GOT3 (cell line): ENCODE results near the gene GNA15.

ENCODE experiments used
- DNase-seq: peaks from one replicate; lab custom pipeline; 2025; ENCODE audit warnings: mixed read lengths; lab: John Stamatoyannopoulos, UW

The GNA15 gene

DNA sequence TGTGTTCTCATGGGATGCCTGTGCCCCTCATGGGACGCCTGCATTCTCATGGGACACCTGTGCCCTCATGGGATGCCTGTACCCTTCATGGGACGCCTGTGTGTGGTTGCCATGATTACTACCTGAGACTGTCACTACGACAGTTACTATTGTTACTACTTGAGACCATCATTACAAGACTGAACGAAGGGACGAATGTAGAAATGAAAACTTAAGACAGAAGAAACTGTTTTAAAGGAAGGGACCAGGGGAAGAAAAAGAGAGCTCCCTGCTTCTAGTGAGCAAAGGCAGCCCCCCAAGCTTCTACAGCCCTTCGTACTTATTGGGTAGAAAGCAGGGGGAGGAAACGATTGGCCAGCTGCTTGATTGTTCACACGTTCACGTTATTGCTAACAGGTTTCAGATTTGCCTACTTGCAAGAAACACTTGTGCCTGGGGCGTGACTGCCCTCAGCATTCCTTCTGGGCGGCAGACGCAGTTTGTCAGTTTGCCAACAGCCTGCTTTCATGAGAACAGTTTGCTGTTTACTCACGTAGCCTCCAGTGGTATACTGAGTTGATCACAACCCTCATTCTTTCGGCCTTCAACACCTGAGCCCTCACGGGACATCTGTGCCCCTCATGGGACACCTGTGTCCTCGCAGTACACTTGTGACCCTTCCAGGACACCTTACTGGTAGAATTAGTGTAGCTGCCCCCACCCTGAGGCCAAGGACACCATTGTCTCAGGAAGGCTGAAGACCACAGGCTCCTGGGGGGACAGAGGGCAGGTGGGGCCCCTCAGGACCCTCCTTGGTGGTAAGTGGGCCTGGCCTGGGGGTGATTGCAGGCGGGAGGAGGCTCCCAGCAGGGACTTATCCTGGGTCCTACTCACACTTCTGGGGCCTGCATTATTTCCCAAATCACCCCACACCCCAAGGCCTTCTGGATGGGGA is 40.2 kb downstream of the GNA15 start:
- DNase-seq = no peak

DNA sequence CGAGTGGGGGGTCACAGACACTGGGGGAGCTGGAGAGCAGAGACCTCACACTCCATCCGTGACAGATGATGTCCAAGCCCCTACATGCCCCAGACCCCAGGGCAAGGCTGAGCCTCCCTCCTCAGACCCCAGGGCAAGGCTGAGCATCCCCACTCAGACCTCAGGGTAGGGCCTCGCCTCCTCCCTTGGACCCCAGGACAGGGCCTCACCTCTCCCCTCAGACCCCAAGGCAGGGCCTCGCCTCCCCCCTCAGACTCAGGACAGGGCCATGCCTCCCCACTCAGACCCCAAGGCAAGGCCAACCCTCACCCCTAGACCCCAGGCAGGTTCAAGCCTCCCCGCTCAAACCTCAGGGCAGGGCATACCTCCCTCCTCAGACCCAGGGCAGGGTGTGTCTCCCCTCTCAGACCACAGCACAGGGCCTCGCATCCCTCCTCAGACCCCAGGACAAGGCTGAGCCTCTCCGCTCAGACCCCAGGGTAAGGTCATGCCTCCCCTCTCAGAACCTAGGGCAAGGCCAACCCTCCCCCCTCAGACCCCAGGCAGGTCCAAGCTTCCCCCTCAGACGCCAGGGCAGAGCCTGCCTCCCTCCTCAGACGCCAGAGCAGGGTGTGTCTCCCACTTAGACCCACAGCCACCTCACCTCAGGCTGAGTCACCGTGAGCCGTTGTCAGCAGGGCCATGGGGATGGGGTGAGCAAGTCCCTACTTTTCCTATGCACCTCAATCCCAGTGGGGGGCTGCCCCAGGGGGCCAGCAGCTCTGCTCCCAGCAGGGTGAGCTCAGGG is 41.1 kb downstream of the GNA15 start:
- no peak for DNase-seq

DNA sequence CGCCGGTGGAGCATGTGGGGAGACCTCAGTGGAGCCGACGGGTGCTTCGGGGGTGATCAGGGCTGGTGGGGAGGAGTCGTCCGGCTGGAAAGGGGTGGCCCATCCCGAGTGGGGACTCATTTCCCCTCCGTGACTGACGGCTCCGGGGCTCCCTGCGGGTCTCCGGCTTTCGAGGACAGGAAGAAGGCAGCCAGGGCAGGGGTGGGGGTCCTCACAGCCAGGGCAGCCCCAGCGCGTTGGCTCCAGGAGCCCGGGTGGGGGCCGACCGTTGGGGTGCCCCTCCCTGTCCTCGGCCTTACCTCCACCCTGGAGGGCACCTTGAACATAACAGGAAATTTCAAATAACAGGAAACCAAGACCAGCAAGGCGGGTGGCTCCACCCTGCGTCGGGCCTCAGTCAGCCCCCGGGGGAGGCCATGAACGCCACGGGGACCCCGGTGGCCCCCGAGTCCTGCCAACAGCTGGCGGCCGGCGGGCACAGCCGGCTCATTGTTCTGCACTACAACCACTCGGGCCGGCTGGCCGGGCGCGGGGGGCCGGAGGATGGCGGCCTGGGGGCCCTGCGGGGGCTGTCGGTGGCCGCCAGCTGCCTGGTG is 42.6 kb downstream of the GNA15 start, which contains the start of gene S1PR4:
S1PR4 (plus strand) TSS at position 393 of the 596 bp plus-strand sequence; CDS start at position 417, 24 bp downstream.
- DNase-seq = no peak

DNA sequence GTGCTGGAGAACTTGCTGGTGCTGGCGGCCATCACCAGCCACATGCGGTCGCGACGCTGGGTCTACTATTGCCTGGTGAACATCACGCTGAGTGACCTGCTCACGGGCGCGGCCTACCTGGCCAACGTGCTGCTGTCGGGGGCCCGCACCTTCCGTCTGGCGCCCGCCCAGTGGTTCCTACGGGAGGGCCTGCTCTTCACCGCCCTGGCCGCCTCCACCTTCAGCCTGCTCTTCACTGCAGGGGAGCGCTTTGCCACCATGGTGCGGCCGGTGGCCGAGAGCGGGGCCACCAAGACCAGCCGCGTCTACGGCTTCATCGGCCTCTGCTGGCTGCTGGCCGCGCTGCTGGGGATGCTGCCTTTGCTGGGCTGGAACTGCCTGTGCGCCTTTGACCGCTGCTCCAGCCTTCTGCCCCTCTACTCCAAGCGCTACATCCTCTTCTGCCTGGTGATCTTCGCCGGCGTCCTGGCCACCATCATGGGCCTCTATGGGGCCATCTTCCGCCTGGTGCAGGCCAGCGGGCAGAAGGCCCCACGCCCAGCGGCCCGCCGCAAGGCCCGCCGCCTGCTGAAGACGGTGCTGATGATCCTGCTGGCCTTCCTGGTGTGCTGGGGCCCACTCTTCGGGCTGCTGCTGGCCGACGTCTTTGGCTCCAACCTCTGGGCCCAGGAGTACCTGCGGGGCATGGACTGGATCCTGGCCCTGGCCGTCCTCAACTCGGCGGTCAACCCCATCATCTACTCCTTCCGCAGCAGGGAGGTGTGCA is 43.3 kb downstream of the GNA15 start:
- DNase-seq = no peak

DNA sequence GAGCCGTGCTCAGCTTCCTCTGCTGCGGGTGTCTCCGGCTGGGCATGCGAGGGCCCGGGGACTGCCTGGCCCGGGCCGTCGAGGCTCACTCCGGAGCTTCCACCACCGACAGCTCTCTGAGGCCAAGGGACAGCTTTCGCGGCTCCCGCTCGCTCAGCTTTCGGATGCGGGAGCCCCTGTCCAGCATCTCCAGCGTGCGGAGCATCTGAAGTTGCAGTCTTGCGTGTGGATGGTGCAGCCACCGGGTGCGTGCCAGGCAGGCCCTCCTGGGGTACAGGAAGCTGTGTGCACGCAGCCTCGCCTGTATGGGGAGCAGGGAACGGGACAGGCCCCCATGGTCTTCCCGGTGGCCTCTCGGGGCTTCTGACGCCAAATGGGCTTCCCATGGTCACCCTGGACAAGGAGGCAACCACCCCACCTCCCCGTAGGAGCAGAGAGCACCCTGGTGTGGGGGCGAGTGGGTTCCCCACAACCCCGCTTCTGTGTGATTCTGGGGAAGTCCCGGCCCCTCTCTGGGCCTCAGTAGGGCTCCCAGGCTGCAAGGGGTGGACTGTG is 44.0 kb downstream of the GNA15 start:
- DNase-seq = no peak

DNA sequence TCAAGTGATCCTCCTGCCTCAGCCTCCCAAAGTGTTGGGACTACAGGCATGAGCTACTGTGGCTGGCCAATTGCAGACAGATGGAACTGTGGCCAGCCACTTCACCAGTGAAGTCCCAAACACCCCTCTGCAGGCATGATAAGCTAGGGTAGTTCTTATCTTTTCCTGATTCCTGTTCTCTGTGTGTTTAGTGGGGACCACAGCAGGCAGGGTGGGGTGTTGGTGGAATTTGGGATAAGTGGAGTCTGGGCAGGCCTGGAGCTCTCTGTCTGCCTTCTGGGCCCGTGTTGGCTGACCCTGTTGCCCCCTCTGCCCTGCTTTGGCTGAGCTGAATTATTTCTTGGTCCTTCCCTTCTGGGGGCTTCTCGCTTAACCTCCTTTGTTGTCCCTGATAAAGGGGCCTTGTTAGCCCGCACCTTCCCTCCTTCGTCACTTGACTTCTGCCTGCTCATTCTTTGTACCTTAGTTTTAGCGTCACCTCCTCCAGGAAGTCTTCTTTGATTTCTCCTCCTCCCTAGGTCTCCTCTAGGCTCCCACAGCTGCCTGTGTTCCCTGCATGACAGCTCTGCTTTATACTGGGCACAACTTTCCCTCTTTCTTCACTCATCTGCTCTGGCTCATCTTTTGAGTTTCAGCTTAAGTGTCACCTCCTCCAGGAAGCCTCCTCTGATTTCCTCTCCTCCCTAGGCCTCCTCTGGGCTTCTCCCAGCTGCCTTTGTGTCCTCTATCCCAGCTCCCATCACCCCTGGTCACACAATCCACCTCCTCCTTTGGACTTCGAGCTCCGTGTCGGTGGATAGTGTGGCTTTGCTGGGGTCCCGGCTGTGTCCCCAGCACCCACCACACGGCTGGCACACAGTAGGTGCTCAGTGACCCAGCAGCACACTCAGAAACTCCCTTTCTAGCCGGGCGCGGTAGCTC is 48.1 kb downstream of the GNA15 start:
- DNase-seq = no peak

DNA sequence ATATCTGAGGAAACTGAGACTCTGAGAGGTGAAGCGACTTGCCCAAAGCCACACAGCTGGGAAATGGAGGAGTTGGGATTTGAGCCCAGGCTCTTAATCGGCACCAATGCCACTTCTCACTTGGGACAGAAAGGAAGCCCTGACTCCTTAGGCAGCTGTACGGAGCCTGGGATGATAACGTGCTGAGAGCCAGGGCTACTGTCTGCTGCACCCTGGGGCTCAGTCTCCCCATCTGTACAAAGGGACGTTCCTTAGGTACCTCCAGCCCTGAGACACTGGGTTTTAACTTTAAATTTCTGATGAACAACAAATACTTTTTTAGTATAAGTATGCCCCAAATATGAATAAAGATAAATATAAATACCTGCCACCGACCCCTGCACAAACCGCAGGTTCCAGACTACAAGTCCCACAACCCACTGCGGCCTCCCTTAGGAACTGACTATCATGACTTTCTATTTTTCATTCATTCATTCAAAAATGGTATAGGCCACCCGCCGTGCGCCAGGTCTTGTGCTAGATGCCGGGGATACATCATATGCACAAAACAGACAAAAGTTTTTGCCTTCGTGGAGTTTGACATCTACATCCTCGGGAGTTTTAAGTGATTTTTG is 49.1 kb downstream of the GNA15 start:
- no peak for DNase-seq

DNA sequence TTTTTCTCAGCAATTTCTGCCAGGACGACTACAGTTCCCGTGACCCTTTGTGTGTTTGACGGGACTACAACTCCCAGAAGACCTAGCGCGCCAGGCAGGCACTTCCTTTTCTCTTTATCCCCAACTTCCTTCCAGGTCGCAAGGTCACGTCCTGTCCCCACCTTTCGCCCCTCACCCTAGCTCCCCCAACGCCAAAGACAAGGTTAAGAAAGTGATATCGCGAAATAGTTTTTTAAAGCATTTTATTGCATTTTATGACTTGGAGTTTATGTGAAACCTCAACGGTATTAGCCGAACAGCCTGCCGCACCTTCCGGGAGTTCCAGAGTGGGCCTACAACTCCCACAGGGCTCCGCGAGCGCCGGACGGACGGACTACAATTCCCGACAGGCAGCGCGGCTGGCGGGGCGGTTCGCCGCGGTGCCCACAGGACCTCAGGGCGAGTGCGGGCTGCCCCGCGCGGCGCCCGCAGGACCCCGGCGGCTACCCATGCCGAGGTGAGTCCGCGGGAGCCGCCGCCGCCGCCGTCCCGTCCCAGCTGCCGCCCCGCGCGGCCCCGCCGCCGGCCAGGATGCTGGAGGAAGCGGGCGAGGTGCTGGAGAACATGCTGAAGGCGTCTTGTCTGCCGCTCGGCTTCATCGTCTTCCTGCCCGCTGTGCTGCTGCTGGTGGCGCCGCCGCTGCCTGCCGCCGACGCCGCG is 49.8 kb downstream of the GNA15 start, which contains the start of gene NCLN:
NCLN (plus strand) TSS at position 470 of the 699 bp plus-strand sequence; CDS start at position 571, 101 bp downstream.
- peak; percentile 85 for DNase-seq

DNA sequence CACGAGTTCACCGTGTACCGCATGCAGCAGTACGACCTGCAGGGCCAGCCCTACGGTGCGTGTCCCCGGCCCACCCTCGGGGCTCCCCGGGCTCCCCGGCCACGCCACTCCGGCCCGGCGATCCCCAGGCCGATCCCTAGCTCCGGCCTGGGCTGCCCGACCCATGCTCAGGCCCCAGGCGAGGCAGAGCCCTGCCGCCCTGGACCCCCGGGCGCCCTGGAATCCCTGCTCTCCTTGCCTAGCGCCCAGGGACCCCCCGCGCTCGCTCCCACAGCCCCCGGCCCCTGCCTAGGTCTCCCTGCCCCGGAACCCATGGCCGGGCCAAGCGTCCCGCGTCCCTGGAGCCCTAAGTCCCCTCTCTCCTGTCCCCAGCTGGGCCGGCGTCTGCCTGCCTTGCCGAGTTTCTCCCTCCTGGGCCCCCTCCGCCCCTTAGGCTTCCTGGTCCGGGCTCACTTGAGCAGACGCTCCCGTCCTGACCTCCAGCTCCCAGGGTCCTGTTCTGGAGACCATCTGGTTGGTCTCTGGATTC is 50.4 kb downstream of the GNA15 start:
- DNase-seq = no peak

DNA sequence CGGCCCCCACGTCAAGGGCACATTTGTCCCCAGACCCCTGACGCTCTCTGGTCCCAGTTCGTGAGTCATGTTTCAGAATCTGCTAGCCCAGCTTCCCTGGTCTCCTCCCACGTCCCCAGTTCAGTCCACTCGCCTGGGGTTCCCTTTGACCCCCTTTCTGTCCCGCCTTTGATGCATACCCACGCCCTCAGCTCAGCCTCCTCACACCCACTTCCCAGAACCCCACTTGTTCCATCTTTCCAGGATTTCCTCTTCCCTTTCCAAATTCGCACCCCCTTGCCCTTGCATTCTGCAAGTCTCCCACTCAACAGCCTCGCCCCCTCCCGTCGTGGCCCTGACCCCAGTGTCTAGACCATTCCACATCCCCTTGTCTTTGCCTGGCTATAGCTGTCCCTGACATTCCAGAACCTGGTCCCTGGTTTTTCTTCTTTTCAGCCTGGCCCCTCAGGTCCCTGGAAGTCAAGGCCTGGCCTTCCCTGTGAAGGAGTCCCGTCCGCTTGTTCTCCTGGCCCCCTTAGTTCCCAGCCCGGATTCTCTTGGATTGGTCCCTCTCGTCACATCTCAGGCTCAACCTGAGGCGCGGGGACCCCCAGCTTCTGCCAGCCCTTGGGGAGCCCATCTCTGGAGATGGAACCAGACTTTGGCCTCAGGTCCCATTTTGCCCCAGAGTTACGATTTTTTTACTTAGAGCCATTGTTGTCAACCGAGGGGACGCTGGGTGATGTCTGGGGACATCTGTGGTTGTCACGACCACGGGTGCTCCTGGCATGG is 51.2 kb downstream of the GNA15 start:
- DNase-seq = no peak

DNA sequence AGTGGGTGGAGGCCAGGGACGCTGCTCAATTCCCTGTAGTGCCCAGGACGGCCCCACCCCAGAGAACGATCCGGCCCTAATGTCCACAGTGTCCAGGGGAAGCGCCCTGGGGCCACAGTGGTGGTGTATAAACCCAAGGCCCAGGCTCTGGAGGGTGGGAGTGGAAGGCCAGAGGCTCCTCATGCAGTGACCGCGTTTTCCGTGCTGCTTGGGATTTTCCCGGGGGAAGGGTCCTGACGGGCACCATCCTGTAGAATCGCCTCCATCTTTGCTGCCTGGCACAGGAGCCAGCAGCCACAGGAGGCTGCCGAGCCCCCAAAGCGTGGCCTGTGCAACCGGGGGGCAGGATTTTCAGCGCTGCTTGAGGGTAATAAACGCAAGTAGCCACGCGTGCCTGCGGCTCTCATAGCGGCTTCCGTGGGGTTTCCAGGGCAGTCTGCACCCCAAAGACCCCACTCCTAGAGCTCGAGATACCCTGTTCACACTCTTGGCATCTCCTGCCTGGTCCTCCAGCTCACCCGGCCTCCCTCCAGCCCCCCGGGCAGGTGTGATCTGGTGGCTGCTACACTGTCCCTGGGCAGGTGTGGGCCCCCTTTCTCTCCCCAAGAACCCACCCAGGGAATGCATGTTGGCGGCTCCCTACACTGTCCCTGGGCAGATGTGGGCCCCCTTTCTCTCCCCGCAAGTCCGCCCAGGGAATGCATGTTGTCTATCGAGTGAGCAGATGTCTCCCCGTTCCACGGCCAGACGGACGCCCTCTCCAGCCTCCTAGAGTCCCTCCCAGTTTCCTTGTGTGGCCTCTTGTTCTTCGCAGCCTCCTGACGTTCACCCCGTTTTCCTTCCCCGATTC is 52.1 kb downstream of the GNA15 start:
- DNase-seq = no peak

DNA sequence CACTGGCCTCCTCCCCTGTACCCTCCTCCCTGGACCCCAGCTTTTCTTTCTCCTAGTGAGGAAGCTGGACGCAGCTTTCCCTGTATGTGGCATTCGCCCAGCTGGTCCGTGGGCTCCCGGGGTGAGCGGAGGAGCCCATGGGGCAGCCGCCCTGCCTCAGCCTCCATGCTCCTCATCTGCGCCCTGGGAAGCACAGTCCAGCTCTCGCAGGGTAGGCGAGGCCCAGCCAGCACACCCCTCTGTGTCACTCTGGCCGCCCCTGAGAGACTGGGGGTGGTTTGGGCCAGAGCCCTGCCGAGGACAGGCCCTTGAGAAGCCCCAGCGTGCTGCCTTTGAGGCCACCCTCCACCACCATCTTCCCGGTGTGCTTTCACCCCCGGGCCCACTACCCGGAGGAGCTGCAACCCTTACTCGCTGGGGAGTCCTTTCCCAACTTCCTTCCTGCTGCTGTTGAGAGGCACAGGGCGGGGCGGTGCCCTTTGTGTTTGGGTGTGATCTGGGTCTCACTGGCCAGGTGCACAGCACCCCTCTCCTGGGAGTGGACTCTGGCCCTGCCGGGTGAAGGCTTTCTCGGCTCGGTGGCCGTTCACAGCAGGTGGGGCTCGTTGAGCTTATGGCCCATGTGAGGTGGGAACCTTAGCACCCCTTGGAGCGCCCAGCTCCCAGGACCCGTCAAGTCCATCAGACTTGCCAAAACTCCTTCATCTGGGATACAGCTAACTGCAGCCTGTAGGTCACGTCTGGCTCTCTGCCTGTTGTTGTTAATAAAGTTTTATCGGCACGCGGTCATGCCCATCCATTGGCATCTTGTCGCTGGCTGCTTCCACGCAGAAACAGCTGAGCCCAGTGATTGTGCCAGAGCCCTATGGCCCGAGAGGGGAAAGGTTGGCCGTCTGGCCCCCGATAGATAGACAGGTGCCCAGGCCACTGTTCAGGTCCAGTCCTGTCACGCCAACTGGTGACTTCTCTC is 53.1 kb downstream of the GNA15 start:
- no peak for DNase-seq

DNA sequence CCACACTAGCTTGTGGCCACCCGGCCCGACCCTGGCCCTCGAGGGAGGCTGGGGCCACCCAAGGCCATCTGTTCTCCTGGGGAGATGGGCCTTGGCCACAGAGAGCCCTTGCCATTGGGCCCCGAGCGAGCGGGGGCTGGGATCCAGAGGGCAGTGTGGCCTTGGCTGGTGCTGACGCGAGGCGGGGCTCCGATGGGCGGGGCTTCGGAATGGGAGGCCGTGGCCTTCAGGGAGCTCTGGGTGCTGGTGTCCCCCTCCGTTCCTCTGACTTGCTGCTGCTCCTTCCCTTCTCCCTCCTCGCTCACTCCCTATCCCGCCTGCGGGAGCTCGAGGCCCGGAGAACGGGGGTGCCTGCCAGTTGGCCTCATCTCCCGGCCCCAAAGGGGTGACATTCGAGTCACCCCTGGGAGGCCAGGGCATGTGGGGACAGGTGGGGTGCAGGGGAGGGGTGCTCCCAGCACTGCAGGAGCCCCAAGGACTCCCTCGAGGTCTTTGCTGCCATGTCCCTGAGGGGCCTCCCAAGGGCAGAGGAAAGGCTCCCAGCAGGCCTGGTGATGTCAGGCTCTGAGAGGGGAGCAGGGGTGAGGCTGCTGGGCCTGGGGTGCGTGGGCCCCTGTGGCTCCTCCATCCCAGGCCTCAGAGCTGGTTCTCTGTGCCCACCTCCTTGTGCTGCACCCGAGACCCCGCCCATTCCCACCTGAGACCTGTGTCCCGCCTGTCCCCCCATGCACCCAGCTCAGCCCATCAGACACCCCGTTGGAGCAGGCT is 54.1 kb downstream of the GNA15 start:
- DNase-seq = no peak

DNA sequence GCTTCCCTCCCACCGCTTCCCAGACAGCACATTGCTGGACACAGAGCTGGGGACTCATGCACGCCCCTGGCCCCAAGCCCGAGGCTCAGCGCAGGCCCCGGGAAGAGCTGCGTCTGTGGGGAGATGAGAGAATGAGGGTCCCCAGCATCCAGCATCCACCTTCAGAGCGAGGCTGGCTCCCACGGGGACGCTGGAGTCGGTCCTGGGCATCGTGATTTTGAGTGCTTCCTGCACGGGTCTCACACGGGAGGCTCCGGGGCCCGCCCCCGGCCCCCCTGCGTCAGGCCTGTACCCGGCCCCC is 54.6 kb downstream of the GNA15 start:
- DNase-seq = no peak
